GM18498 (cell line): ENCODE measurements around the gene AGPAT4.

Source experiments
- ATAC-seq: cut with Tn5 transposase; IDR thresholded peaks from one replicate; pipeline ENCODE4 v1.9.1; 2021; ENCODE audit warnings: mild to moderate bottlenecking, moderate library complexity; ENCODE audit not compliant: unreplicated experiment

The AGPAT4 gene

DNA sequence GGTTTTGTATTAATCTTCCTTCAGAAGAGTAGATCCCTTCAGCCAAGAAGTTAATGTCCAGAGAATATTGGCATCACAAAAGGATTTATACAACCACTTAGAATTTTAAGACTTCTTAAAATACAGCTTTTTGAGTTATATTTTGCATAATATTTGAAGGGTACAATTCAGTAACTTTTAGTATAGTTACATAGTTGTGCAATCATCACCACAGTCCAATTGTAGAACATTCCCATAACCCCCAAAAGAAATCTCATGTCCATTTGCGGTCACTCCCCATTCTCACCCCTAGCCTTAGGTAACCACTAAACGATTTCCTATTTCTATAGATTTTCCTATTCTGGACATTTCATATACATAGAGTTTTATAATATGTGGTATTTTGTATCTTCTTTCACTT, 155.9 kb downstream of the AGPAT4 start:
- ATAC-seq = no peak

DNA sequence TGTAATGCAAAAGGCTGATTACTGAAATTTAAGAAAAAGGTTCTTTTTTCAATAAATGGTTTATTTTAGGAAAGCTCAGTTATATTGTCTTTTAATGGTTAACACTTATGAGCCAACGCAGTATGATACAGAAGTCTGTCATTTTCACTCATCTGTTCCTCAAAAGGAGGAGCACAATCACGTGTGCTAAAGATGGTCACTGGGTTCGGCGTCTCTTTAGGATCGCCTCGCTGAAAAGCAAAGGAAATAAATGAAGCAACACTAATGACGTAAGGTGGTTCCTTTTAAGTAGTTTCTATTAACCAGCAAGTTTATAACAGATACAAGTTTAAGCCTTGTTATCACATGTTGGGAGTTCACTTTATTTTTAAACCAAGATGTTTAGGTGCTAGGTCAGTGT, 156.6 kb downstream of the AGPAT4 start:
- no peak for ATAC-seq

GRCh38 chr6:161116554-161116953, 157.3 kb downstream of the AGPAT4 start:
- no peak for ATAC-seq

- ATAC-seq = no peak
Observed at GRCh38 chr6:161115468-161115867, 158.4 kb downstream of the AGPAT4 start.

- ATAC-seq = no peak
Observed at GRCh38 chr6:161111261-161111660, 162.6 kb downstream of the AGPAT4 start.

- ATAC-seq = no peak
Observed at GRCh38 chr6:161110028-161110779, 163.7 kb downstream of the AGPAT4 start.

GRCh38 chr6:161109366-161109765, 164.5 kb downstream of the AGPAT4 start:
- no peak for ATAC-seq

DNA sequence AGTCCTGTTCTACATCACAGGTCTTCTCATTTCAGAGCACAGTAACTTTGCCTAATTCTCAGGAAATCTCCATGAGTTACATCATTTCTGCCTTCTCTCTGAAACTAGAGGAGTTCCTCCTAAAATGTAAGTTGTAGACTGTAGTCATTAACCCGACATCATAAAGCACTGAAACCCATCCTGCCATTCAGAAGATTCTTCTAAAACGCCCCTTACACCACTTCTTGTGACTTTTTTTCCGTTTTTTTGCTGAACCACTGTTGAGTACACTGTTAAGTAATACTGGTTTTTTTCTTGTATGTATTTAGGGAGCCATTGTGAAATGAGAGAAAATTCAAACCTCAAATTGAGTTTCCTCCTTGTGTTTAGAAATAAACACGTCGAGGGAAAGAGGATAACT, 164.9 kb downstream of the AGPAT4 start:
- ATAC-seq = no peak

DNA sequence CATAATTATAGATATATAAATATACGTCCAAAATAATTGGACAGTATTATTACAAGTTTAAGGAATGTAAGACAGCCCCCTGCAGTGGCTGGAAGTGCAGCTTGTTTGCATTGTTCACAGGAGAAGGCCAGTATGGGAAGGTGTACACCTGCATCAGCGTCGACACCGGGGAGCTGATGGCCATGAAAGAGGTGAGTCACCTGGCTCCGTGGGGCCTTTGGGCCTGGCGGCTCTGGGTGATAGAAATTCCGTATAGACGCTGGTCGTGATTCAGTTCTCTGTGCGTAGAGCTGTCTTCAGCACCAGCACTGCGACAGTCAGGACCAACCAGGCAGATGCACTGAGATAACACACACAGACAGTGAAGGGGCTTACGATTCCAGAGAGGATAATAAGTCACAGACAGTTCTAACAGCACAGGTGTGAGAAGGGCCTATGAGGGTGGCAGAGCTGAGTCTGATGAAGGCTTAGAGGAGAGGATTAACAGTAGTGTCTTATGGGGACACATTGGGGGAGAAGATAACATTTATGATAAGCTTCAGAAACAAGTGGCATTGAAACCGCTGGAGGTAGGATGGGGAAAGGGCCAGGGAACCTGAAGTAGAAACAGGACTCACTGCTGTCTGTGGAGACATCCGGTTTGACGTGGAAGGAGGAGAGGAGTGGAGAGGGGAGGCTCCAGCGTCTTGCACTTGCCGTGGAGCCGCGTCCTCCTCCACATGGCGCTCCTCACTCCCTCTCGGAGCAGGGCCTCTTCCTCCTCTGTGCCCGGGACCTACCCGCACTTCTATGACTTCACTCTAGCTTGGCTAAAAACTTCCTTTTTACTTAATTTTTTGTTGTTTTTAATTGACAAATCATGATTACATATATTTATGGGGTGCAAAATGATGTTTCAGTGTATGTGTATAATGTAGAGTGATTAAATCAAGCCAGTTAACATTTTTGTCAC, 165.8 kb downstream of the AGPAT4 start:
- no peak for ATAC-seq

DNA sequence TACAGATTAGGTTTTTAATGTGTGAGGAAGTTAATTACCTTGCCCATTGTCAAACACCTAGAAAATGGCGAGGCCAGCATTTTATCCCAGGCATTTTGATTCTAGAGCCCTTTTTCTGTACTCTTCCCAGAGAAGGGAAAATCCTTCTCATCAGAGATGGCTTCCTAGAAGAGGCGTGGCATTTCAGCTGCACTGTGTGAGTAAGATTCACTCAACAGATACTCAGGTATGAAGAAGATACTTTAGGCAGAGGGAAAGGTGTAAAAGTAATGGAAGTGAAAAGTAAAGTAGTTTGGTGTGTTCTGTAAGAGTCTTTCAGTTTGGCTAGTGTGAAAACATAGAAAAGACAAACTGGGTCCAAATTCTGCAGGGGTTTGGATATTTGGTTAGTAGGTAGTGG, 168.5 kb downstream of the AGPAT4 start:
- no peak for ATAC-seq

- ATAC-seq = no peak
Observed at GRCh38 chr6:161104966-161105365, 168.9 kb downstream of the AGPAT4 start.

DNA sequence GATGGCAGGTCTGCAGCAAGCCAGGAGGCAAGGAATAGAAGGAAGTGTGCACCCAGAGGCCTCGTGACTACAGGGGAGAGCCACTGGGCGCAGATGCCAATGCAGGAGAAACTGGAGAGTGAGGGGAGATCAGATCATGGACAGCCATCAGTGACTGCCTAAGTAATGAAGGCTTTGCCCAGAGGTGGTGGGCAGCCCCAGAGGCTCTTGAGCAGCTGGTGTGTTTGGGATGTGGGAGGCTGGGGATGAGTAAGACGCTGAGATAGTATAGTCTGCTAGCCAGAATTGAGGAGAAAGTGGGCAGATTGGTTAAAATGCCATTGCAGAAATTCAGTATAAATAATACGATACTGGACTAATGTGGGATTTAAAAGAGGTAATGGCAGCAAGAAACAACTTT, 170.4 kb downstream of the AGPAT4 start:
- ATAC-seq = no peak

DNA sequence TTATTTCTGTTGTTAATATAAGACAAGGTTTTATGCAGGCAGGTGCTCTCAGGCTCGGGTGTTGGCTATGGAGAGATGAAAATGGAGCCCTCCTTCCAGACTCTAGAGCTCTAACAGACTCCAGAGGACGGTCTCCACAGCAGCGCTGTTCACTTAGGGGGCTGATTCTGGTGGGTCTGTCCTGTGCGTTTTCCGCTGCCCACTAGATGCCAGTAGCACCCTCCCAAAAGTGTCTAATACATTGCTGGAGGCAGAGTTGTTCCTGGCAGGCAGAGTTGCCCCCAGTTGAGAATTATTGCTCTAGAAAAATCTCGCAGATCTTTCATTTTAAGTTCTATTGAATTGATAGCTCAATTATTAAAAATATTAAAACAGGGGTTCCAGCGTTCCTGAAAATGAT, 172.3 kb downstream of the AGPAT4 start:
- no peak for ATAC-seq

- ATAC-seq = no peak
Observed at GRCh38 chr6:161100072-161100471, 173.8 kb downstream of the AGPAT4 start.

DNA sequence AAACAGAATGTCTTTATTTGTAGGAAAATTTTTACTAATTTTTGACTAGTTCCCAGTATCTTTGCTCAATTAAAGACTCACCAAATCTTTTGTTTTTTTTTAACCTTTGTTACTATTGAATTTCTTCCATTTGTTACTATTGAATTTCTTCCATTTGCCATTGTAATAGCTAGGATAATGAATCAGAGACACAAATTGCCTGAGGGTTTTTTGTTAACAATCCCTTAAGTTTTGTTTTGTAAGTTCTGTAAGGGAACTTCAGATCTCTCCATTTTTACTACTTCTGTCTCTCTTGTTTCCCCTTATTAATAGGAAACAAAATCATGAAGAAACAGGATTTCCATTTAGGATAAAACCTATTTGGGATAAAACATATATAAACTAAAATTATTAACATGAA, 177.9 kb downstream of the AGPAT4 start:
- no peak for ATAC-seq

- no peak for ATAC-seq
Observed at GRCh38 chr6:161094955-161095354, 178.9 kb downstream of the AGPAT4 start.

DNA sequence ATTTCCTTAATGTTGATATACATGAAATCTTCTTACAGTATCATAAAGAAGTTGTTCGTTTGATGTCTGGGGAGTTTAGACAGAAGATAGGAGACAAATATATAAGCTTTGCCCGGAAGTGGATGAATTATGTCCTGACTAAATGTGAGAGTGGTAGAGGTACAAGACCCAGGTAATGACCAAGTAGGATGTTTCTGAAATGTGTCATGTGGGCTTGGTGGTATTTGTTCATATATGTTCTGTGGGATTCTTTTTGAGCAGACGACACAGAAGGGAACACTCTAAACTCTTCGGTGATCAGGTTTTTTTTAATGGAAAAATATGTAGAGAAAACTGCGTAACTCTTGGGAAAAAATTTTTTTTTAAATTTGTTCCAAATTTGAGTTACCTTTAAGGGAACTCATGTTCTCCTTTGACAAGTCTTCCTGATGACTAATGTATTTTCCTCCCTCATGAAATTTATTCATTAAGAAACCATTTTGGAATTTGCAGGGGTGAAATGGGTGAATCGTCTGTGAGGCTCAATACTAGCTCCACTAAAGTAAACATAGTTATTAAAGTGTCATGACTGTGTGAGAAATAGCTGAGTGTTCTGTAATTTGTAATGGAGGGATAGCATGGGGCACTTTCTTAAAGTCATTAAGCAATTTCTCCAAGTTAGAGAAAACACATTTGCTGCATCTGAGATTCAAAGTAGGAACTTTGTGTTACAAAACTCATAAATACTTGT, 181.7 kb downstream of the AGPAT4 start:
- no peak for ATAC-seq

- ATAC-seq = no peak
Observed at GRCh38 chr6:161091151-161091550, 182.7 kb downstream of the AGPAT4 start.

GRCh38 chr6:161088676-161089328, 185.1 kb downstream of the AGPAT4 start:
- ATAC-seq = no peak

DNA sequence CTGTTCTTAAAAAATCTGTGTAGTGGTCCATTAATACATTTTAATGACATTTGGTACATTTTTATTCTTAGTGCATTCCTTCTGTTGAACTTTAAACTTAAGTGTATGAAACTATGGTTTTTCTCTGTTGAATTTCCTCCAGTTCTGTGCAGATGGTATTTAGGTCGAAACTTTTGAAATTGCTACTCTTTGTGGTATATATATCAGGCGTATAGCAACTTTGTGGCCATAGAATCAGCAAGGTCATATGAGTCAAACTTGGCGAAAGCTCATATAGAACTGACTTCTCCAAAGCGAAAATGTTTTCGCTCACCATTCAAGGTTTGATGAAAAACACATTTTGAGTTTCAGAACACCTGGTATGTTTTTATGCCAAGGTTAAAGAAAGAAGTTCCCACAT, 188.6 kb downstream of the AGPAT4 start:
- no peak for ATAC-seq

GRCh38 chr6:161082215-161082614, 191.6 kb downstream of the AGPAT4 start:
- no peak for ATAC-seq
